NOMO-1 (cell line): Measurements from ENCODE around the gene TP53BP2.
"Not testable (repeated sequence)": the region's sequence is repeated elsewhere in the genome, so short reads cannot be mapped to it uniquely, and the experiment has no call there.

ENCODE experiments used
- DNase-seq, 2 experiments: peaks; one replicate each; lab custom pipeline; 2025; ENCODE audit not compliant: unreplicated experiment in 2 of 2; lab: John Stamatoyannopoulos, UW

TP53BP2 gene

GRCh38 chr1:223748405-223748772 is 97.4 kb downstream of the TP53BP2 start:
- no peak for DNase-seq

GRCh38 chr1:223747838-223748335 is 97.9 kb downstream of the TP53BP2 start:
- no peak for DNase-seq

- DNase-seq: no peak
These were observed 100.0 kb downstream of the TP53BP2 start for GRCh38 chr1:223745731-223746130.

- DNase-seq: no peak
These were observed 102.8 kb downstream of the TP53BP2 start for GRCh38 chr1:223742856-223743517.

- no peak for DNase-seq
These were observed 103.9 kb downstream of the TP53BP2 start for GRCh38 chr1:223741861-223742260.

DNA sequence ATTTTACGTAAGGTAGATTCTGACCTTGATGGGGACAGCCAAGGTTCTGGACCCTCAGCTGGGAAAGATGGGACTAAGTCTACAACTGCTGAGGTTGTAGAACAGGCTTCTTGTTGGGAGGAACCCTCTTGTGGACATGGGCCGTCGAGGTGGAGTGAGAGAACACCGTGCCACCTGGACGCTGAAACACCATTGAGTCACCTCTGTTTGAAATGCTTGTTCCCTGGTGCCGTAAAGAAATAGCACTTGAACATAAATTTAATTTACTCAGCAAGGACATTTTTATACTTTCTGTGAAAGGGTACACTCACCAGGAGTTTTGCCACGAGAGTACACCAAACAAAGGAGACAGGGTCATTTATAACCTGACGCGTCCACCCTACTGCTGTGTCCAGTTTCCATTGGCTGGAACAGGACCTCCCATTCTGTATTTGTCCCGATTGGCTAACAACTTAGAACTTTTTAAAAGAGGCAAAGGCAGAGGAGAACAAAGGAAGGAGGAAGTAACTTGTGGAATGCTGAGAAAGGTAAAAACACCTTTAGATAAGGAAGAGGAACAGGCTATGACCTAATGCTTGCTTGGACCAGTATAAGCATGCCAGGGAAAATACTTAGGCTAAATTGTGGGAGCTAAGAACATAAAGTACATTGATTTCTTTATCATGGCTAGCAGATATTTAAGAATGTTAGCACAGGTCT is 105.6 kb downstream of the TP53BP2 start:
- DNase-seq: not testable (repeated sequence)

GRCh38 chr1:223739366-223740037 is 106.2 kb downstream of the TP53BP2 start:
- DNase-seq: no peak

- no peak for DNase-seq
These were observed 107.0 kb downstream of the TP53BP2 start for GRCh38 chr1:223738465-223739365.

GRCh38 chr1:223737342-223737741 is 108.4 kb downstream of the TP53BP2 start:
- DNase-seq: no peak

DNA sequence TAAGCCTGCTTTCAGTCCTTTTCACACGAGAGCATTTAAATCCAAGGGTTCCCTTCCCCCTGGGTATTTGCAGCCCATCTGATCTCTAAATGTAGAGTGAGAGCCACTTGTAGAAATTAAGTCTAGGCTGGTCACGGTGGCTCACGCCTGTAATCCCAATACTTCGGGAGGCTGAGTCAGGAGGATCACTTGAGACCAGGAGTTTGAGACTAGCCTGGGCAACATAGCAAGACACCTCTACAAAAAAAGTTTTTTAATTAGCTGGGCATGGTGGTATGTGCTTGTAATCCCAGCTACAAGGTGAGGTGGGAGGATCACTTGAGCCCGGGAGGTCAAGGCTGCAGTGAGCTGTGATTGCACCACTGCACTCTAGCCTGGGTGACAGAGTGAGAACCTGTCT is 109.1 kb downstream of the TP53BP2 start:
- not testable (repeated sequence) for DNase-seq

DNA sequence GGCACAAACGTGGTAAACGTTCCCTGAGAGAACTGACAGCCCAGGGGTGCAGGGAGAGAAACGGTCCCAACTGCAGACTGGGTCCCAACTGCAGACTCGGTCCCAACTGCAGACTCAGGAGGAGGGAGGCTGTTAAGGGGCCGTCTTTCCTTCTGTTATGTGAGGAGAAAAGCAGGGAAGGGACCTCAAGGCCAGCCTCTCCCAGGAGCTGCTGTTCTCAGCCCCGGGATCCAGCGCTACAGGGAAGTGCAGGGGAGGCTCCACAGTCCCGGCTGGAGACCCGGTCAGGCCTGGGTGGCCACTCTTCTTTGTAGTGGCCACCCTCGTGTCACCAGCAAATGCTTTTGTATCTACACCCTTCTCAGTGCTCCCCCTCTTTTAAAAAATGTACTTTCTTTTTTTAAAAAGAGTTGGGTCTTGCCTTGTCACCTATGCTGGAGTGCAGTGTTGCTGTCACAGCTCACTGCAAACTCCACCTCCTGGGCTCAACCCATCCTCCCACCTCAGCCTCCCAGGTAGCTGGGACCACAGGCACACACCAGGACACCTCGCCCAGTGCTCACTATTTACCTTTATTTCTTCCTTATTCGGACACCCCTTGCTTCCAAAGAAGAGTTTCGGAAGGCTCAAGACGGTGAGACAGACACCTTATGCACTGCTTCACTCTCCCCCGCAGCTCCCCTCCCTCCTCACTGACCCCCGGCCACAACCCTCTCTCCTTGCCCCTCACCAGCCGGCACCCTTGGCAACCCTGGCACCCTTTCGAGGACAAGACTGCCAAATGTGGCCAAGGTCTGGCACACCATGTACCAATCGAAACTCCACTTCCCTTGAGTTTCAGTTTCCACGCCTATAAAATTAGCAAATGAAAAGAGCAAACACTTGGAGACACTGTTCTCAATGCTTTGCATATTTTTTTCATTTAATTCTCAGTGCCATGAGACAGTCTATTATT is 111.6 kb downstream of the TP53BP2 start:
- DNase-seq: no peak

DNA sequence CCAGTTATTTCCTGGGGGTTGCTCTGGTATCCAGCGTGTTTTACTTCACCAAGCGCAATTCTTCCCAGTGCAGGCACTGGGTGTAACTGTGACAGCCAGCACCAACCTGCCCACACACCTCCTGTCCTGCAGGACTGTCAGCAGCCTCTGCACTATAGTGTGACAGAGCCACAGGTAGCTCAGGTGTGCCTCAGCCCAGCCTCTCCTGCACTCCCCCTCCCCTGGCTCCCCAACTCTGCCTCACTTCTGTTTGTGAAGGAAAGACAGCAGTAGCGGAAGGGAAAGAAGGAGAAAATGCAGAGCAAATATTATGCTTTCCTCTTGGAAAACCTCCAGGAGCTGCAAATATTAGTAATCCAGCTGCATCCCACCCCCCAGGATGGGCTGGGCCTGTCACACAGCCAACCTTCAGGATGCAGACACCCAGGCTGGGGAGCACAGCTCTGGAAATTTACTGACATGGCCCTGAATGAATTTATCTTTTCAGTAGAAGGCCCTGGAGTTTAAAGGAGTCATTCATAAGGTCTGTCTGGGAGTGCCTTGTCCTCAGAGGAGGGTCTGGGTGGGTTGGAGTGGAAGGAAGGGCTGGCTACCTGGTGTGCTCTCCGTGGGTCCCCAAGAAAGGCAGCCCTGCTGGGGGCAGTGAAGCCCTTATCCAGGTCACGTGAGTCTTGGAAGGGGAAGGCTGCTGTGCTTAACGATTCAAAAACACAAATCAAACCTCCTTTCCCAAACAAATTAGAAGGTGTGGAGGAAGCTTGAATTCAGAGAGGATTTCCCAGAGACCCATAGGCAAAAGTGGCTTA is 112.6 kb downstream of the TP53BP2 start:
- no peak for DNase-seq

- DNase-seq: no peak
These were observed 114.5 kb downstream of the TP53BP2 start for GRCh38 chr1:223731133-223731770.

DNA sequence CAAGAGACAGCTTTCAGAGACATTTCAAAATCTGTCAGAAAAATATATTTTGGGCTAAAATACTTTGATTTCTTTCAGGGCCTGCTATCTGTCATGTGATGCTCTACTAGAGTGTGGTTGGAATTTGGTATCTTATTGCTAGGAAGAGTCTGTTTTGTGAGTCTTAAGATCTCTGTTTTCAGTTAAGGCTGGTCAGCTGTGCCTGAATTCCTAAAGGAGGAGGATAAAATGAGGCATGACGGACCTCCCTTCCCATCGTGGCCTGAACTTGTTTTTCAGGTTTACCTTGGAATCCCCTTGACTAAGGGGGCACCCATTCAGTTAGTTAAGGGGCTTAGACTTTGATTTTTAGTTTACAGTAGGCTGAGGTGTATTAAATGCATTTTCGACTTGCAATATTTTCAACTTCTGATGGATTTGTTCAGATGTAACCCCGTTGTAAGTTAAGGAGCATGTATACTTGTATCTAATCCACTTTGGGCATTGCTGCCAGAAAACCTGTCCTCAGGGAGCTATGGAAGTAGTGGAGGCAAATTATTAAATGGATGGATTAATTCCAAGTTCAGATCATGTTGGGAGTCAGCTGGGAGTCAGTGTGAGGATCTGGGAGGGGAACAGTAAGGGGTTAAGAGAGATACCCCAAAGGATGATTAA is 115.1 kb downstream of the TP53BP2 start:
- DNase-seq: no peak

GRCh38 chr1:223729906-223730305 is 115.8 kb downstream of the TP53BP2 start:
- DNase-seq: no peak
